Measurements from ENCODE around the gene TPTE2.
"Not testable (repeated sequence)": the region's sequence is repeated elsewhere in the genome, so short reads cannot be mapped to it uniquely, and the experiment has no call there.

Gene TPTE2

DNA sequence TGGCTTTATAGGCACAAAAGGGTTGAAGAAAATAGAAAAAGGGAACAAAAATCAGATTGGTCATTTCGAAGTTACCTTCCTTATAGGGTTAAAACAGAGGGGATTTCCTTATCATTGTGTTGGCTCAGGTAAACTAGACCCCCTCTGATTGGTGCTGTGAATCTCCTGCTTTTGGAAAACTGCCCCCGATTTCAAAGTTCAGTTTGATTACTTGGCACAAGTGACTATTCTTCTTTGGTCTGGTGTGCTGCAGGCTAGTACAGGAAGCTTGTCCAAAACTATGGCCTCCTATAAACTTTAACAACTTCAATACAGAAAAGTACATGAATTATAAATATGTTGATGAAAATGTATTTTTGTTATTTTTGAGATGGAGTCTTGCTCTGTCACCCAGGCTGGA lies 13.9 kb upstream of the TPTE2 start:
- TF ChIP-seq CTCF (IDR thresholded peaks at IDR 0.05), result no peak
- H3K4me3 Mint-ChIP-seq, result no peak overlapping the region
- H3K36me3 Mint-ChIP-seq (ENCODE audit: low read depth), result no peaks in the 10 kb centered on the region

DNA sequence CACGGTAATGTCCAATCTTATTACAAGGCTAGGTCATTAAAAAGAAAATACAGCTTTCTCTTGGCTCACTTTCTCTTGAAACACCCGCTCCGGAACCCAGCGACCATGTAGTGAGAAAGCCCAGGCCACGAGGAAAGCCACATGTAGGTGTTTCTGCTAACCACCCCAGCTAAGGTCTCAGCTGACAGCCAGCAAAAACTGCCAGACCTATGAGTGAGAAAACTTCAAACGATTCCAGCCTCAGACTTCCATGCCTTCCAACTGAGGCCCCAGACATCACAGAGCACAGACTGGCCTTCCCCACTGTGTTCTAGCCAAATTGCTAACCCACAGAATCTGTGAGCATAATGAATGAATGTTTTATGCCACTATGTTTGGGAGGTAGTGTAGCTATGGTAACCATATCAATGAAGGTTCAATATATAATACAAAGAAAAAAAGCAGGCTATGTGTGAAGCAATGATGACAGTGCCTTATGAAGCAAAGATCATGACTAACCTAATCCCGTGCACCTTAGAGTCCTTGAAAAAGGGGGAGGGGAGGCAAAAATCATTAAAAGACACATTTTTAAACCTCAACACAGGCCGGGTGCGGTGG lies 11.9 kb upstream of the TPTE2 start:
- Mint-ChIP-seq H3K27me3 (ENCODE audit: low read depth, poor library complexity) (peaks cover 2% of the 10 kb centered on the region), H3K36me3 (ENCODE audit: low read depth) (no peaks in the 10 kb centered on the region), H3K27ac (no peak overlapping the region), H3K9me3 (peaks cover 72% of the 10 kb centered on the region), H3K4me3 (no peak overlapping the region), H3K4me1 (no peaks in the 10 kb centered on the region)
- no peak for TF ChIP-seq CTCF (IDR thresholded peaks at IDR 0.05)
- no peak for DNase-seq

More for the DNA sequence above, 13.9 kb upstream of the TPTE2 start:
- peaks cover under 1% of the 10 kb centered on the region for H3K27me3 Mint-ChIP-seq (ENCODE audit: low read depth, poor library complexity)
- H3K4me1 Mint-ChIP-seq, result no peaks in the 10 kb centered on the region
- no peak for DNase-seq
- H3K27ac Mint-ChIP-seq, result no peak overlapping the region
- peaks cover 70% of the 10 kb centered on the region for H3K9me3 Mint-ChIP-seq

GRCh38 chr13:19572280-19572679 lies 10.9 kb upstream of the TPTE2 start:
- H3K9me3 Mint-ChIP-seq, result peaks cover 77% of the 10 kb centered on the region
- no peaks in the 10 kb centered on the region for H3K36me3 Mint-ChIP-seq (ENCODE audit: low read depth)
- DNase-seq, result no peak
- no peak for TF ChIP-seq CTCF (IDR thresholded peaks at IDR 0.05)
- H3K27me3 Mint-ChIP-seq (ENCODE audit: low read depth, poor library complexity), result peaks cover 2% of the 10 kb centered on the region
- H3K27ac Mint-ChIP-seq, result no peak overlapping the region
- no peak overlapping the region for H3K4me3 Mint-ChIP-seq
- H3K4me1 Mint-ChIP-seq, result no peaks in the 10 kb centered on the region

DNA sequence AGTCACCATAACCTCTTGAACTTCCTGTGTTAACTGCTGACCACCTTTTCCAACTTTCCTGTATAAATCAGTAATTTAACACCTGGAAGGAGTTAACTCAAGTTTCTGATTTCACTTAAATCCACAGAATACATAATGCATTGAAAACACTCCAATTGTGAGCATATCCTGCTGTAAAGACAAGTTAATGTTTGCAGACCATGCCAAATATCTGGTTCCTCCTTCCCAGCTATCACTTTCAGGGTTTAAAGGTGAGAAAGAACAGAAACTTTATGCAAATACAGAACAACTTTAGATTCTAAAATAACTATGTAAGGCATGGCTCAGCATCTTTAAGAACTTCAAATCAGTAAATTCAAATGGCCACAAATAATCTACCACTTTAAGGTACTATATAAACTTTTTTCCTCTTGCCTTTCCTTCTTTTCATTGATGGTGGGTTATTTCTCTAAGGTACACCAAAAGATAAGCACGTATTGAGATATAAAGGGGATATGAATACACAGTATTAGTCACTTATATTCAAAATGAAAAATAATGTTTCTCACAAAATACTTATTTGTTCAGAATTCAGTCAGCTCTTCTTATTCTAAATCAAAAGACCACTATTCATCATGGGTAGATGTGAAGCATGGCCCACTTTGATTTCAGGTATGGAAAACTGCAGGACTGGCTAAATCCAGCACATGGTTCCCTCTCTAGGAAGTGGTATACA lies 6.6 kb upstream of the TPTE2 start:
- H3K9me3 Mint-ChIP-seq, result peaks cover 57% of the 10 kb centered on the region

GRCh38 chr13:19561585-19561984 lies 253 bp upstream of the TPTE2 start:
- H3K27ac Mint-ChIP-seq, result no peak overlapping the region
- peaks cover 41% of the 10 kb centered on the region for H3K9me3 Mint-ChIP-seq
- TF ChIP-seq CTCF (IDR thresholded peaks at IDR 0.05), result no peak
- no peaks in the 10 kb centered on the region for H3K4me1 Mint-ChIP-seq
- no peaks in the 10 kb centered on the region for H3K36me3 Mint-ChIP-seq (ENCODE audit: low read depth)
- no peaks in the 10 kb centered on the region for H3K27me3 Mint-ChIP-seq (ENCODE audit: low read depth, poor library complexity)
- DNase-seq, result no peak
- H3K4me3 Mint-ChIP-seq, result no peak overlapping the region

More for the DNA sequence above, 6.6 kb upstream of the TPTE2 start:
- no peak for TF ChIP-seq CTCF (IDR thresholded peaks at IDR 0.05)
- H3K4me1 Mint-ChIP-seq, result no peaks in the 10 kb centered on the region
- peaks cover 2% of the 10 kb centered on the region for H3K27me3 Mint-ChIP-seq (ENCODE audit: low read depth, poor library complexity)
- no peak overlapping the region for H3K4me3 Mint-ChIP-seq
- no peak overlapping the region for H3K27ac Mint-ChIP-seq
- no peaks in the 10 kb centered on the region for H3K36me3 Mint-ChIP-seq (ENCODE audit: low read depth)
- DNase-seq, result no peak

GRCh38 chr13:19560672-19561071 lies 660 bp downstream of the TPTE2 start:
- peaks cover 39% of the 10 kb centered on the region for H3K9me3 Mint-ChIP-seq
- H3K27me3 Mint-ChIP-seq (ENCODE audit: low read depth, poor library complexity); DNase-seq; H3K4me1 Mint-ChIP-seq; H3K27ac Mint-ChIP-seq; H3K36me3 Mint-ChIP-seq (ENCODE audit: low read depth); H3K4me3 Mint-ChIP-seq: not testable (repeated sequence)

DNA sequence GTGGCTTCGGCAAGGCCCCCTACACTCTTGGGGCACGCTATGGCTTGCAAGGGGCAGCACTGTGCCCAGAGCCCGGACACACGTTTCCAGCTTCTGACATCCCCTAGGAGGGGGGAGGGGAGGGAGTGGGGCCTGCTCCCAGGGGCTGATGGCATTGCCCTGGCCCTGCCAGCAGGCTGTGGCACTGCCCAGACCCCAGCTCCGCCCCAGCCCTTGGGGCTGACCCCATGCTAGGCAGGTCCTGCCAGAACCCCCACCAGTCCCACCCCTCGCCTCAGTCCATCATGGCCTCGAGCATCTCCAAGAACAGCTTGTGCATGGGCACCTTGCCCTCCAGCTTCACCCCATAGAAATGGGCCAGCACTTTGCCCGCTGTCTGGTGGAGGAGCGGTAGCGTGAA lies 1.6 kb downstream of the TPTE2 start:
- H3K27me3 Mint-ChIP-seq (ENCODE audit: low read depth, poor library complexity); H3K36me3 Mint-ChIP-seq (ENCODE audit: low read depth); H3K4me3 Mint-ChIP-seq; H3K4me1 Mint-ChIP-seq; H3K27ac Mint-ChIP-seq; DNase-seq: not testable (repeated sequence)
- peaks cover 43% of the 10 kb centered on the region for H3K9me3 Mint-ChIP-seq

- not testable (repeated sequence) for H3K4me1 Mint-ChIP-seq; H3K27me3 Mint-ChIP-seq (ENCODE audit: low read depth, poor library complexity); H3K36me3 Mint-ChIP-seq (ENCODE audit: low read depth); H3K27ac Mint-ChIP-seq; H3K4me3 Mint-ChIP-seq; DNase-seq
- H3K9me3 Mint-ChIP-seq, result peaks cover 45% of the 10 kb centered on the region
These were observed 4.0 kb downstream of the TPTE2 start for GRCh38 chr13:19557287-19557686.

- H3K36me3 Mint-ChIP-seq (ENCODE audit: low read depth); H3K27ac Mint-ChIP-seq; H3K4me1 Mint-ChIP-seq; H3K4me3 Mint-ChIP-seq; H3K27me3 Mint-ChIP-seq (ENCODE audit: low read depth, poor library complexity); DNase-seq: not testable (repeated sequence)
- H3K9me3 Mint-ChIP-seq, result peaks cover 26% of the 10 kb centered on the region
These were observed 12.1 kb downstream of the TPTE2 start for GRCh38 chr13:19549245-19549644.

Measured in nephron progenitor cell (in vitro differentiated cells).